ENCODE data around the gene IRX5.

The IRX5 gene

GRCh38 chr16:54953461-54953860 lies 22.8 kb downstream of the IRX5 start:
- no peak for FAIRE-seq

- no peak for FAIRE-seq
Observed at GRCh38 chr16:54954220-54954619, 23.6 kb downstream of the IRX5 start.

GRCh38 chr16:54955757-54956156 lies 25.1 kb downstream of the IRX5 start:
- no peak for FAIRE-seq

- no peak for FAIRE-seq
Observed at GRCh38 chr16:54957403-54958166, 26.9 kb downstream of the IRX5 start.

GRCh38 chr16:54962045-54962444 lies 31.4 kb downstream of the IRX5 start:
- no peak for FAIRE-seq

GRCh38 chr16:54964239-54964638 lies 33.6 kb downstream of the IRX5 start:
- FAIRE-seq, result no peak

- FAIRE-seq, result no peak
Observed at GRCh38 chr16:54965464-54965863, 34.8 kb downstream of the IRX5 start.

- no peak for FAIRE-seq
Observed at GRCh38 chr16:54968011-54968410, 37.3 kb downstream of the IRX5 start.

GRCh38 chr16:54968784-54969183 lies 38.1 kb downstream of the IRX5 start:
- FAIRE-seq, result no peak

GRCh38 chr16:54970016-54970415 lies 39.4 kb downstream of the IRX5 start:
- FAIRE-seq, result no peak

GRCh38 chr16:54974367-54974766 lies 43.7 kb downstream of the IRX5 start:
- no peak for FAIRE-seq

- FAIRE-seq, result no peak
Observed at GRCh38 chr16:54976651-54977200, 46.1 kb downstream of the IRX5 start.

GRCh38 chr16:54977211-54977610 lies 46.5 kb downstream of the IRX5 start:
- FAIRE-seq, result no peak

- FAIRE-seq, result no peak
Observed at GRCh38 chr16:54980821-54981220, 50.2 kb downstream of the IRX5 start.
